Liver (tissue), 9 donors: ENCODE results near the gene AGTRAP. TPM values are rescaled to one million over a fixed set of nuclear protein-coding genes. Genes with fewer than 3 reads are reported as not detected.

Experiments used
- DNase-seq: peaks from one replicate; pipeline ENCODE4 v3.0.0-alpha.2; 2017; ENCODE audit warnings: low spot score
- H3K27ac ChIP-seq, 2 donors: one replicate each; pipeline ENCODE4 v1.7.0; 2013; ENCODE audit warnings: inconsistent platforms in 2 of 2, low read length in 2 of 2, control low read depth in 1 of 2, low read depth in 1 of 2, mild to moderate bottlenecking in 1 of 2
- H3K27me3 ChIP-seq, 4 donors: one replicate each; pipeline versions ENCODE4 v1.6.1 to v1.7.0; 2013; ENCODE audit warnings: low read length in 3 of 4, inconsistent platforms in 1 of 4, mild to moderate bottlenecking in 1 of 4, moderate library complexity in 1 of 4; ENCODE audit not compliant: control insufficient read depth in 4 of 4, insufficient read depth in 4 of 4
- H3K36me3 ChIP-seq, 4 donors: one replicate each; pipeline versions ENCODE4 v1.6.1 to v1.7.0; 2013; ENCODE audit warnings: low read length in 3 of 4, mild to moderate bottlenecking in 3 of 4, low read depth in 1 of 4, moderate library complexity in 1 of 4; ENCODE audit not compliant: control insufficient read depth in 4 of 4, insufficient read depth in 3 of 4
- H3K4me1 ChIP-seq, 4 donors: one replicate each; pipeline versions ENCODE4 v1.6.1 to v1.7.0; 2013; ENCODE audit warnings: low read length in 3 of 4, mild to moderate bottlenecking in 3 of 4, moderate library complexity in 1 of 4; ENCODE audit not compliant: control insufficient read depth in 4 of 4, insufficient read depth in 4 of 4
- H3K4me3 ChIP-seq, 3 donors: one replicate each; pipeline versions ENCODE4 v1.6.1 to v1.7.0; 2013; ENCODE audit warnings: low read length in 3 of 3, control low read depth in 1 of 3, low read depth in 1 of 3, mild to moderate bottlenecking in 1 of 3
- H3K9ac ChIP-seq, 2 donors: one replicate each; pipeline ENCODE4 v1.7.0; 2013; ENCODE audit warnings: low read length in 2 of 2, mild to moderate bottlenecking in 2 of 2, moderate library complexity in 2 of 2, control low read depth in 1 of 2, low read depth in 1 of 2
- H3K9me3 ChIP-seq, 4 donors: one replicate each; pipeline versions ENCODE4 v1.6.1 to v1.7.0; 2013; ENCODE audit warnings: low read length in 3 of 4; ENCODE audit not compliant: control insufficient read depth in 4 of 4
- ATF3 ChIP-seq: IDR thresholded peaks from 2 replicates; pipeline ENCODE4 v1.6.1; 2016; ENCODE audit warnings: antibody characterized with exemption
- CTCF ChIP-seq: fragments of 150-350 bp; IDR thresholded peaks from 2 replicates; pipeline ENCODE4 v1.5.1; 2017; ENCODE audit warnings: improper control_type of control experiment, low read depth, low read length; ENCODE audit not compliant: missing input control
- EGR1 ChIP-seq, 2 donors: IDR thresholded peaks; 2 replicates each; pipeline ENCODE4 v1.6.1; 2016 to 2018; ENCODE audit warnings: antibody characterized with exemption in 2 of 2, low read depth in 2 of 2
- FOXA1 ChIP-seq: IDR thresholded peaks from 2 replicates; pipeline ENCODE4 v1.6.1; 2016; ENCODE audit warnings: antibody characterized with exemption
- FOXA2 ChIP-seq: IDR thresholded peaks from 2 replicates; pipeline ENCODE4 v1.6.1; 2016; ENCODE audit warnings: antibody characterized with exemption
- GABPA ChIP-seq, 2 donors: IDR thresholded peaks in 1 of 2; conservative IDR thresholded peaks in 1 of 2; 2 replicates each; pipeline ENCODE4 v1.6.1; 2016; ENCODE audit warnings: antibody characterized with exemption in 2 of 2, mild to moderate bottlenecking in 1 of 2, moderate library complexity in 1 of 2
- HNF4A ChIP-seq, 2 donors: conservative IDR thresholded peaks; 2 replicates each; pipeline ENCODE4 v1.6.1; 2016; ENCODE audit warnings: antibody characterized with exemption in 2 of 2, mild to moderate bottlenecking in 2 of 2
- HNF4G ChIP-seq: IDR thresholded peaks from 2 replicates; pipeline ENCODE4 v1.6.1; 2016; ENCODE audit warnings: antibody characterized with exemption
- JUND ChIP-seq, 2 donors: IDR thresholded peaks; 2 replicates each; pipeline ENCODE4 v1.6.1; 2016; ENCODE audit warnings: antibody characterized with exemption in 2 of 2
- MAX ChIP-seq: IDR thresholded peaks from 2 replicates; pipeline ENCODE4 v1.6.1; 2016; ENCODE audit warnings: antibody characterized with exemption
- NR2F2 ChIP-seq: IDR thresholded peaks from 2 replicates; pipeline ENCODE4 v1.6.1; 2016; ENCODE audit warnings: antibody characterized with exemption
- RAD21 ChIP-seq, 2 donors: IDR thresholded peaks; 2 replicates each; pipeline ENCODE4 v1.6.1; 2016; ENCODE audit warnings: antibody characterized with exemption in 2 of 2, mild to moderate bottlenecking in 2 of 2
- REST ChIP-seq: IDR thresholded peaks from 2 replicates; pipeline ENCODE4 v1.6.1; 2016; ENCODE audit warnings: antibody characterized with exemption, mild to moderate bottlenecking
- RXRA ChIP-seq, 2 donors: IDR thresholded peaks; 2 replicates each; pipeline ENCODE4 v1.6.1; 2017 to 2018; ENCODE audit warnings: antibody characterized with exemption in 2 of 2, mild to moderate bottlenecking in 1 of 2
- SP1 ChIP-seq: IDR thresholded peaks from 2 replicates; pipeline ENCODE4 v1.6.1; 2018; ENCODE audit warnings: antibody characterized with exemption, mild to moderate bottlenecking
- TAF1 ChIP-seq: conservative IDR thresholded peaks from 2 replicates; pipeline ENCODE4 v1.6.1; 2016; ENCODE audit warnings: antibody characterized with exemption, mild to moderate bottlenecking
- YY1 ChIP-seq: IDR thresholded peaks from 2 replicates; pipeline ENCODE4 v1.6.1; 2016; ENCODE audit warnings: antibody characterized with exemption, mild to moderate bottlenecking
- ZBTB33 ChIP-seq: IDR thresholded peaks from 2 replicates; pipeline ENCODE4 v1.6.1; 2016; ENCODE audit warnings: antibody characterized with exemption
- WGBS: extraction: QIAGEN DNeasy Blood & Tissue Kit; methylation state at CpG from one replicate; pipeline ENCODE4 v1.1.7; 2013; 5-methylcytosine and 5-hydroxymethylcytosine counted together
- polyA plus RNA-seq, 2 donors: library from polyadenylated mRNA; stranded (reverse) in 1 of 2; unstranded in 1 of 2; fragments of 200-250 nt in 1 of 2; fragments of >200 nt in 1 of 2; fragmentation: Nextera tagmentation in 1 of 2; extraction: Ambion mirVana in 1 of 2; gene quantifications; one replicate each; pipeline versions ENCODE4 v1.2.1 to v1.2.3, GENCODE V29; 2013 to 2015
- total RNA-seq, 2 donors: library from RNA; depleted of rRNA; stranded (reverse); fragments of >200 nt; gene quantifications; one replicate each; pipeline ENCODE4 v1.2.3, GENCODE V29; 2014
- donor health status: healthy.
- donor health status: healthy.
- donor health status: healthy.
- donor health status: healthy.
- donor health status: healthy.

Gene AGTRAP
- total and polyA plus RNA-seq, 4 donors, result 8.5 to 19.3 (median 17.5) TPM

GRCh38 chr1:11768821-11769220, 32.9 kb downstream of the AGTRAP start:
- Histone ChIP-seq H3K27me3 (no peaks in the 10 kb centered on the region), H3K36me3 (no peaks in the 10 kb centered on the region), H3K27ac (no peak overlapping the region), H3K4me1 (no peaks in the 10 kb centered on the region), H3K9ac (no peak overlapping the region), H3K9me3 (no peaks in the 10 kb centered on the region), H3K4me3 (no peak overlapping the region)
- 75% methylated on average over 4 of the region's 4 CpGs for WGBS
- TF ChIP-seq NR2F2 (no peak), EGR1 (IDR thresholded peaks at IDR 0.05; ENCODE audit: low read depth in 2 of 2) (no peak), TAF1 (no peak), JUND (IDR thresholded peaks at IDR 0.05) (no peak), CTCF (no peak), RAD21 (IDR thresholded peaks at IDR 0.05) (no peak), HNF4A (conservative IDR thresholded peaks at IDR 0.05) (no peak), FOXA2 (no peak), ATF3 (no peak), YY1 (no peak), ZBTB33 (no peak), MAX (no peak), RXRA (IDR thresholded peaks at IDR 0.05) (no peak), SP1 (no peak)
- DNase-seq, result no peak

- Histone ChIP-seq H3K27ac (no peak overlapping the region), H3K9ac (no peak overlapping the region), H3K27me3 (no peaks in the 10 kb centered on the region), H3K4me1 (no peaks in the 10 kb centered on the region), H3K9me3 (no peaks in the 10 kb centered on the region), H3K4me3 (no peak overlapping the region), H3K36me3 (no peaks in the 10 kb centered on the region)
- DNase-seq, result no peak
- 87% methylated on average over 4 of the region's 4 CpGs for WGBS
- TF ChIP-seq ZBTB33 (no peak), REST (no peak), YY1 (no peak), GABPA (IDR thresholded peaks at IDR 0.05 in 1 of 2, conservative IDR thresholded peaks at IDR 0.05 in 1 of 2) (no peak), NR2F2 (no peak), MAX (no peak), ATF3 (no peak), FOXA1 (no peak), EGR1 (IDR thresholded peaks at IDR 0.05; ENCODE audit: low read depth in 2 of 2) (no peak), HNF4G (no peak), RAD21 (IDR thresholded peaks at IDR 0.05) (no peak)
These were observed 33.3 kb downstream of the AGTRAP start for GRCh38 chr1:11769274-11769673.
